Superior temporal gyrus (tissue), 1 donor: ENCODE data around the gene TCAF1.
"Not testable (repeated sequence)": the region's sequence is repeated elsewhere in the genome, so short reads cannot be mapped to it uniquely, and the experiment has no call there.

Experiments
- DNase-seq: peaks from one replicate; pipeline ENCODE4 v3.0.0-alpha.2; 2016; ENCODE audit errors: extremely low spot score

TCAF1 gene

DNA sequence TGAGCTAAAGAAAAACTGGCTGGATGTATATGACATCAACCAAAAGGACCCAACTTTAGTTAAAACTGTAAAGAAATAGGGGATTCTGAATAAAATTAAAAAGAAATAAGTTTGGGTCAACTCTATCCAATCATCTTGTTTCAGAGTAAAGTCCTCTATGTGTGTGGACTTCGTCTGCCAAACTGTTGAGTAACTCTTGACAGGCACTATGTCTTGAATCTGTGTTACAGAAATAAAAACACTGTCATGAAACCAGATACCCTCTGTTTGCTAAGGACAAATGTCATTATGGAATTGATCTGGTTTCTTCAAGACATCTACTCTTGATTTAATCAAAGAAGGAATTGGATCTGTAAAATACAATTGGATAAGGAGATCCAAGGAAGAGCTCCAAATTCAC is 46.5 kb downstream of the TCAF1 start:
- DNase-seq = not testable (repeated sequence)

DNA sequence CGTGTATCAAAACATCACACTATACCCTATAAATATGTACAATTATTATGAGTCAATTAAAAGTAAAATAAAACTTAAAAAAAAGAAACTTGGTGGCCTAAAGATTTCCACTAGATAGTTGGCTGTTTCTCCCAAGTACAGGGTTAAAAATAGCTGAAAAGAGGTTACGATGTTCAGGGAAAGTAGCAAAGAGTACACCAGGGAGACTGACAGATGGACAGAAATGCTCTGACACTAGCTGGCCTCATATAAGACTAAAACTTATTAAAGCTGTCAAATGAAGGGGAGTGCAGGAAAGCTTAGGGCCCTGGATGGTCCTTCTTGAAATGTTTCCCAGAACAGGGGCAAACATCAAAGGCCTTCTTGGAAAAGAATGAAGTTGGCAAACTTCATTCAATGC is 51.3 kb downstream of the TCAF1 start:
- no peak for DNase-seq

DNA sequence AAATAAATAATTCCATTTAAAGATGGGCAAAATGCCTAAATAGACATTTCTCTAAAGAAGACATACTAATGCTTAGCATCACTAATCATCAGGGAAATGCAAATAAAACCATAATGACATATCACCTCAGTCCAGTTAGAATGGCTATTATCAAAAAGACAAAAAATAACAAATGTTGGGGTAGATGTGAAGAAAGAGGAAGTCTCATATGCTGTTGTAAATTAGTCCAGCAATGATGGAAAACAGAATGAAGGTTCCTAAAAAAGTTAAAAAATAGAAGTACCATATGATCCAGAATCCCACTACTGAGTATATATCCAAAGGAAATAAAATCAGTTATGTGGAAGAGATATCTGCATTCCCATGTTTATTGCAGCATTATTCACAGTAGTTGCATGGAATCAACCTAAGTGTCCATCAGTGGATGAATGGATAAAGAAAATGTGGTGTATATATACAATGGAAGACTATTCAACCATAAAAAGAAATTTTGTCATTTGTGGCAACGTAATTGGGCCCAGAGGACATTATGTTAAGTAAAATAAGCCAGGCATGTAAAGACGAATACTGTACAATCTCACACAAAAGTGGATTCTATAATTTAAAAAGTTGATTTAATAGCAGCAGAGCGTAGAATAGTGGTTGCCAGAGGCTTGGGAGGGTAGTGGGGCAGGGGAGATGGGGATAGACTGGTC is 52.0 kb downstream of the TCAF1 start:
- no peak for DNase-seq

DNA sequence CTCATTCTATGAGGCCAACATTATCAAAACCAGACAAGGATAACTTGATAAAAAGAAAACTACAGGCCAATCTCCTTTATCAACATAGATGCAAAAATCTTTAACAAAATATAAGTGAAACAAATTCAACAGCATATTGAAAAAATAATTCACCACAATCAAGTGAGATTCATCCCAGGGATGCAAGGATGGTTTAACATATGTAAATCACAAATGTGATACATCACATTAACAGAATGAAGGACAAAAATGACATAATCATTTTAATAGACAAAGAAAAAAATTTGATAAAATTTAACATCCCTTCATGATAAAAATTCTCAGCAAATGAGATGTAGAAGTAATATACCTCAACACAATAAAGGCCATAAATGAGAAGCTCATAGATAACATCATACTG is 53.8 kb downstream of the TCAF1 start:
- no peak for DNase-seq

DNA sequence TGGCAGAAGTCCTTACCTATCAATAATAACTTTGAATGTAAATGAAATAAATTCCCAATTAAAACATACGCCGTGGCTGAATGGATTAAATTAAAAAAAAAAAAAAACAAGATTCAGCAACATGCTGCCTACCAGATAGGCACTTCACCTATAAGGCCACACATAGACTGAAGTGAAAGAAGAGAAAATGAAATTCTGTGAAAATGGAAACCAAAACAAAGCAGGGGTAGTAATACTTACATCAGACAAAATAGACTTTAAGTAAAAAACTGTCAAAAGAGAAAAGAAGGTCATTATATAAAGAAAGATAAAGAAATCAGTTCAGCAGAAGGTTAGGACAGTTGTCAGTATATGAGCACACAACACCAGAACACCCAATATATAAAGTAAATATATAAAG is 55.3 kb downstream of the TCAF1 start:
- DNase-seq = no peak

DNA sequence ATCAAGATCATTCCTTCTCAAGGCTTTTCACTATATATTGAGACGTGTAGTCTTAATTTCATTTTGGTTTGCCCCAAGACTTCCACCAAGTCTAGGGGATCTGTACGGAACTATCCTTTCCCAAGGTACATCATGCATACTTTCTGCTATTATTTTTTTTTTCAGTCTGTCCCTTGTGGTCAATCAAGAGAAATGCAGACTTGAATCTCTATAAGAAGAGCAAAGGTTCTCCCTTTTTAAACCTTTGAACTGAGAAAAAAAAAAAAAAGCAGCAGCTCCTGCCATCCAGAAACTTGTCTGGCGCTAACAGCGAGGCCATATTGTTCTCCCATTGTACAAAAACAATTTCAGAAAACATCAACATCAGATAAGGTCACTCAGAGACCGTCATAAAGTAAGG is 60.3 kb downstream of the TCAF1 start:
- DNase-seq = not testable (repeated sequence)

DNA sequence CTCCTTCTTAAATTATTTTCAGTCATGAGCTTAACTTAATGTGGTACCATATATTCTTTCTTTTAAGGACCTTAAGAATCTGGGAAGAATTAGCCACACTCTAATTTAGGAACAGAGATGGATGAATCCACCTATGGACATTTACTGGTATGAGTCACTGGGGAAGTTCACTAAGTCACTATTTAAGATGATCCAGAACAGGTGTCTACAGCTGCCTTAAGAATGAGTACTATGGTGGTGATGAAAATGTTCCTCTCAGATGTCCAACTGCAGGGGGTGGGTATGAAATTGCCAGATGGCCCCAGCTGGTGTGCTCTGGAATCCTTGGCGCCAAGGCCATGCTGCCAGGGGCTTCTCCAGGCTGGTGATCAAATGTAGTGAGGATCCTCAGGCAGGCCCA is 61.9 kb downstream of the TCAF1 start:
- not testable (repeated sequence) for DNase-seq

DNA sequence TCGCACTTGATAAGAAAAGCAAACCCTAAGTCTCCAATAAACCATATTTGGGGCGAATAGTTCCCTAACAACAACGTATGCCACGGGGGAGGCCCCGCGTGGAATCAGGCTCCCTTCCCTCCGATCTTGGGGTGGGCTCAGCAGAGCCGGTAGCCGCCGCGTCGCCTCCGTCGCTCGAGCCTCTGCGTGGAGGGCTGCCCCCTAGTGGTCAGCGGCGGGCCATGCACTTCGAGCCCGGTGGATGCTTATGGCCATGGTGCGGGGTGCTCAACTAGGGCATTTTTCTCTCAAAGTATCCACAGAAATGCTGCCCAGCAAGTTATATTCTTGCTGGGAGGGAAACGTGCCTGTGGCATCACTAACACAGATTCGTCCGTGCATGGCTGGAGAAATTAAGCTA is 64.8 kb downstream of the TCAF1 start:
- not testable (repeated sequence) for DNase-seq

DNA sequence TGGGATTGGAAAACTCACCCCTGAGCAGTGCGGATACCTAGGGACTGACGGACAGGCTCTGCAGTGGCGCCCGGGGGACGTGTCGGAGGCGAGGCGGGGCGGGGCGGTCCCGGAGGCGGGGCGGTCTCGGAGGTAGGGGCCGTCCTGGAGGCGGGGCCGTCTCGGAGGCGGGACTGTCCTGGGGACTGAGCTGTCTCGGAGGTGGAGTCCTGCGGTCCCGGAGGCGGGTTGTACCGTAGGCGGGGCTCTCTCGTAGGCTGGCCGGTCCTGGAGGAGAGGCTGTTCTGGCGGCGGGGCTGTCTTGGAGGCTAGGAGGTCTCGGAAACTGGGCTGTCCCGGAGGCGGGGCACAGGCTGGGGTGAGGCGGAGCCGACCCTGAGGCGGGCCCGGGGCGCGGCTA is 65.4 kb downstream of the TCAF1 start:
- not testable (repeated sequence) for DNase-seq

DNA sequence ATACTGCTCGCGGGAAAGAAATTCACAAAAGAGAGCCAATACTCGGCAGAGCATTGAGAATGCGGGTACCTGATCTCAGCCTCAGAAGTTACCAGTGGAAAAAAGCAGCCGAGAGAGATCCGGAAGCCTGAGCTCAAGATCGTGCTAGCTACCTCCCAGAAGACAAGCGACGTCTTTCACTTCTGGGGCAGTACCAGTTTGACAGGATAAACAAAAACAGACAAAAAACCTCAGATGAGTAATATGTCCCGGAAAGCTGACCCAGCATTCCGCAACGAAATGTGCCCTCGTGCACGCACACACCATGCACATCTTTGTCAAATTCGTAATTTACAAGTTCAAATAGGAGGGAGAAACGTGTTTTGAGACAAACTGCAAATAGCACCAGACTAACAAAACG is 65.9 kb downstream of the TCAF1 start:
- DNase-seq = not testable (repeated sequence)

DNA sequence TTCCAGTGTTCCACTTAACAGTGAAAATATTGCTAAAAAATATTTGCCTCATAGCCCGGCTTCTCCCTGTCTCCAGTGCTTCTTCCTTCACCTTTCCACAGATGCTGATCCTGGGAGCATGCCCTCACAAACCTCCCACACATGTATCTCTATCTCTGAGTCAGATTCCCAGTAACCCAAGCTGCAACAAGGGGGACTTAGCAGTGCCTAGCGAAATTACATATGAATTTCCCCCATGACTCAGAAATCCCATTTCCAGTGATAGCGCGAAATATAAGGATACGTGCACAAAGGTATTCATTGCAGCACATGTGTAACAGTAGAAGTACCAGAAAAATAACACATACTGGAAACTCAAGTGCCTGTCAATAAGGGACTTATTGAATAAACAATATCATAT is 75.4 kb downstream of the TCAF1 start:
- not testable (repeated sequence) for DNase-seq

DNA sequence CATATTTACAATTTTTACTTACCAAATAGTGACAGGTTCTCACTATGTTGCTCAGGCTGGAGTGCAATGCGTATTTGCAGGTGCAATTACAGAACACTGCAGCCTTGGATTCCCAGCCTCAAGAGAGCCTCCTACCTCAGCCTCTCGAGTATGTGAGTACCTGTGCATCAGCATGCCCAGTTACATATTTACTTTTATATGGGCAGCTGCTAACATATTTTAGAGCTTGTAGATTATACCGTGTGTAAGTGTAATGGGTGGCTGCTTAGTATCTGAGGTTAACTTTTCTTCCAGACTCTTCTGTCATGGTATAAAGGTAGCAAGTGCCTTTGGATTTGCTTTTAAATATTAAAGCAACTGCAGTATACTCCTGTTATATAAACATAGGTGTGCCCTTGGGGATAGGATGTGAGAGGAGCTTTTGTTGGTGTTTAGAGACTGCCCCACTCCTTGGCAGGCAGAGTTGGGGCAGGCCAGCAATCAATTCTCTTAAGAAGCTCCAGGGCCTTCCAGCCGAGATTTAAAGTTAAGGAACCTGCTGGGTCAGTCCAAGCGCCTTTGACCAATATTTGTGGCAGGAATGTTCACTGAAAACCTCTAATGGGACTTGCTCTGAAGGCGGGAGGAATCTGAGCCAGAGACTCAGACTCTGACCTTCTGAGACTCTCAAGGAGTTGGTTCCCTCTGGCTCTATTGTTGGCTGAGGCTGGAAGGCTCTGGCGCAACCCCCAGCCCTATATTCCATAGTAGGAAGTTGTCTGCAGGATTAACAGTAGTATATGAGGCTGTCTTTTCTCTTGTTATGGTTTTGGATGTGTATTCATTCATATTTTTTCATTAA is 77.5 kb downstream of the TCAF1 start:
- not testable (repeated sequence) for DNase-seq

DNA sequence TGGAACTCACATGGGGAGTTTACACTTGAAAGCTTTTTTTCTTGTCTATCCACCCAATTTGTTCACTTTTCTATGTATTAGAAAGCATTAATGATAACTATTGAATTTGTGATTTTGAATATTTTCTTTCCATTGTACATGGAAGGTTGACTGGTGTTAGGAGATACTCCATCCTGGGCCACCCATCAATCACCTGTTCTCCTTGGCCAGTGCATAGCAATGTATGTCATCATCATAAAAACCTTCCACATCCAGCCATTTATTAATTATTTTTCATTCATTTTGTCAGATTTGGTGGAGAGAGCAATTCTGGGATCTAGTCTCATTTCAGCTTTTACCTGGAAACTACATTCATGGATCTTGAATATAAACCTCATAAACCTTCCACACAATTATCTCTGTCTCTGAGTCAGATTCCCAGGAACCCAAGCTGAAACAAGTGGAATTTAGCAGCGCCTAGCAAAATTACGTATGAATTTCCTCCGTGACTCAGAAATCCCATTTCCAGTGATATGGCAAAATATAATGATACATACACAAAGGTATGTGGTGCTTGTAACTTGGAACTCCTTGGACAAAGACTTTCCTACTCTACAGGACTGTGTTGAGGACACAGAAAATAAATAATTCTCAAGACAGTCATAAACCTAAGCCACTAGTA is 78.2 kb downstream of the TCAF1 start:
- DNase-seq = not testable (repeated sequence)

DNA sequence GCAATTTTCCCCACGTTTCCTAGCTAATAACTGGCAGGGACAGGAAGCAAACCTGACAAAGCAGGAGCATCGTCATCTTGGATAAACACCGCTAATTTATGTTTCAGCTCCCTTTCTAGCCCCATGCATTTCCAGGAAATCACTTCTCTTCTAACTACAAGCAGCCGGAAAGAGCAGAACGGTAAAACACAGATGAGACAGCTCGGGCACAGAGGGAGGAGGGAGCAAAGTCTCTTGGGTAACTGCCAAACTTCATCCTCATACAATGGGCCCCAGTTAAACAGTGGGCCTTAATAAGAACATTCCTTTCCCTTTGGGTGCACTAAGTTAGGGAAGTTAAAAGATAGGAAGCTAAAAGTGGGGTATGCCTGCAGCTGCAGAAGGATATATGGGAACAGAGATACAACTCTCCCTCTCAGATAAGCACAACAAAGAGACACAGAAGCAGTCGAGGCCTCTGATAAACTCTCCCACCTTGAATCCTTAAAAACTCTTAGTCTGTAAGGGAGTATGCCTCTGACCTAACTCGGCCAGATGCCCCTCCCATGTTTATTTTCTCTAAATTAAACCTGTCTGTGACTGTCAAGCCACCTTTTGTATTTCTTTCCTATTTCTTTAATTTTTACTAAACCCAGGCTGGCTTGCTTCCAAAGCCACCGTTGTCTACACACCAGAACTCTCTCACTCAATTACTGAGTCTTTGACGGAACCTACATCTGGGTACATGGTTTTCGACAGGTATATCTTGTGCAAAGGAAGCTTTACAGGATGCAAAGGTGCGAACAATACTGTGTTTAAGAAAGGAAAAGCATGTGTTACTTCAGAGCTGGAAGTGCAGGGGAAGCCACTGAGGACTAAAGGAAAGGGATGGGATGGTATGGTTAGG is 80.3 kb downstream of the TCAF1 start:
- DNase-seq = not testable (repeated sequence)

DNA sequence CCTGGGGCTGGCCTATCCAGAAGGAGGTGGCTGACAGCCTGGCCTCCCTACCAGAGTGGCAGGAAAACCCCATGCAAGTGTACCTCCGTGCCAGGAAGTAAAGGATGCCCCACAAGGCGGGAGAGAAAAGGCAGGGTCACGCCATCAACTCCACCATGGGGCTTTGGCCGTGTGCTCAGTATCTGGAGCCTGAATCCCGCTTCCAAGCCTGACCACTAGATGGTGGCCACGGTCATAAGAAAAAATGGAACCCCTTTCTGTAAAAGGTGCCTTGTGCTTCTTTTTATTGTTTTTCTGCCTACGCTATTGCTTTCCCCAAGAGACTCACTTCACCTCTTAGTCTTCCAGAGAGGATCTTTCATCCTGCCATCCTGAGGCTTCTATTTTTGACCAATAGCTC is 84.1 kb downstream of the TCAF1 start:
- DNase-seq = not testable (repeated sequence)

DNA sequence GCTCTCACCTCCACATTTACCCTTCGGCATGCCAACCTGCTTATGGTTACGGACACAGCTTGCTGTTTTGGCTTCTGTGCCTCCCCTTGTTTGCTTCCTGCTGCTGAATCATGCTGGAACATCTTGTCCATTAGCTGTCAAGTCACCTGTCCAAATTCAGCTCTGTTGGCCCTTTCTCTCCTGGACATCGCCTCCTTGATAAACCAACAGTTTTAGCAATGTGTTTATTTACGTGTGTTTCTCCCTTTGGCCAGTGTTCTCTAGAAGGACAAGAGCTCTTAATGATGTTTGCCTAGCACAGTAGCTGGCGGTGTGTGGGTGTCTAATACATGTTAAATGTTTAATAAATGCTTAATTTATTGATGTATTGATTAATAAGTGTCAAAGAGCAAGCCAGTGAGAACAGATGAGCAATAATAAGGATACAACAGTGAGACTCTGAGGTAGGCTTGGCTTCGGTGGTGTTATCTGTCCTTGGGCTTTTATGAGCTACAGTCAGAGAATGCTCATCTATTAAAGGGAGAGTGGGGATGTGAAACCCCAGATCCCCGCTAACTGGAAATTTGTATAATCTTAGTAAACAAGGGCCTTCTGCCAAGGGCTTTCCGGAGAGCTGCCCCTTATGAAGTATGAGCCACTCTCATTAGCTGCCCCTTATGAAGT is 85.4 kb downstream of the TCAF1 start:
- not testable (repeated sequence) for DNase-seq

DNA sequence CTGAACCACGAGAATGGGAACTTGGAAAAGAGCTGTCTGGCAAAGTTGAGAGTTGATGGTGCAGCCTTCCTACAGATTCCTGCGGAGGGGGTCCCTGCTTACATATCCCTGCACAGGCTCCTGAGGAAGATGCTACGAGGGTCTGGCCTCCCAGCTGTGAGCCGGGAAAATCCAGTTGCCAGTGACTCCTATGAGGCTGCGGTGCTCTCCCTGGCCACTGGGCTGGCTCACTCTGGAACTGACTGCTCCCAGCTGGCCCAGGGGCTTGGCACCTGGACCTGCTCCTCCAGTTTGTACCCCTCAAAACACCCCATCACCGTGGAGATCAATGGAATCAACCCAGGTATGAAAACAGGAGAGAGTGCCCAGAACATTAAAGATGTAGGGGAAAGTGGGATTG is 91.3 kb downstream of the TCAF1 start:
- DNase-seq = not testable (repeated sequence)

DNA sequence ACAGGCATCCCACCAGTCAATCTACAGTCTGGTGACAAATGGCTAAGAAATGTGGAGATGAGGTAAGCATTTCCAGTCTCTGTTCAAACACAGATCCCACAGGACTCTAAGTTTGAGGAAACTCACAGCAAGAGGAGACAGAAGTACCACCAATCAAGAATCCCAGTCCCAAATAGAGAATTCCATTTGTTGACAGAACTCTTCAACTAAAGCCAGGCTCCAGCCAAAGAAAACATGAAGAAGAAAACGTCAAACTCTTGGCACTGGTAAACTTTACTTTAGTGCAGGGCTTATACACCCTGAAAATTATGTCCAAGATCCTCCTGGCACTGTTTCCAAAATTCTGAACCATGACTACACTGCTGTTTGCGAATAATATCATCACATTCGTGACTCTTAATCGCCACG is 95.3 kb downstream of the TCAF1 start:
- not testable (repeated sequence) for DNase-seq
